Esophagus squamous epithelium (tissue), 4 donors: Measurements from ENCODE around the gene BAHCC1.

Experiments used
- POLR2A ChIP-seq, 4 donors: fragments of 450-650 bp; IDR thresholded peaks; one replicate each; pipeline ENCODE4 v1.6.1; 2017; ENCODE audit warnings: antibody characterized with exemption in 4 of 4, mild to moderate bottlenecking in 4 of 4, moderate library complexity in 3 of 4
- TF ChIP-seq, protein P1 (sequence below), 6 experiments: fragments of 450-650 bp in 4 of 6; fragments of 200-600 bp in 2 of 6; sonication (generic) in 2 of 6; IDR thresholded peaks; one replicate each; pipeline ENCODE4 v1.5.1; 2016 to 2019; ENCODE audit warnings: antibody characterized with exemption in 6 of 6, mild to moderate bottlenecking in 4 of 6, moderate library complexity in 4 of 6

DNA sequence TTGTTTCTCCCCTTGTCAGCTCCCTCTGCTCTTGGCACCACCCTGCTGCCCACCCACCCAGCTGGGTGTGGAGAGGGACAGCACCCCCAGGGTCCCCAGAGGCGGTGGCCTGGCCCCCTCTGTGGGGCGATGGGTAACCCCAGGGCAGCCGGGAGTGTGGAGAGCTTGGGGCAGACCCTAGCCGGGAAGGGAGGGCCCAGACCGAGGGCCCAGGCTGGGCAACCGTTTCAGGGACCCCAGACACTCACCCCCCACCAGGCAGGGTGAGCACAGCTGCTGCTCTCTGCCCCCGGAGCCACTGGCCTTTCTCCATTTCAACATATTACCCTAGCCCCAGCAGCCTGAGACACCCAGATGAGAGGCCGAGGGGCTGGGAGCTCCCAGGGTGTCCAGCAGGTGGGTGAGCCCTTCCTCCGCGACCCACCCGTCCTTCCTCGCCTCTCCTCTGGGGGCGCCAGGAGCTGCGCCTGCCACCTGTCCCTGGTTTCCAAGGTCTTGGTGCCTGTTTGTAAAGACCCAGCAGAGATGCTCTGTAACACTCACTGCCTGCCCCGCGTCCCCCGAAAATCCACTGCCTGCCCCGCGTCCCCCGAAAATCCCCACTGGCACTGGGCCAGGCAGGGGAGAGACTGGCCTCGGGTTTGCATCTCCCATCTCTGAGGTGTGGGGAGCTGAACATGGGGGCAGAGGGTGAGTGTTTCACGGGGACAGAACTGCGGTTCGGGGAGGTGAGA lies 45.4 kb downstream of the BAHCC1 start:
- TF ChIP-seq, protein P1, sequence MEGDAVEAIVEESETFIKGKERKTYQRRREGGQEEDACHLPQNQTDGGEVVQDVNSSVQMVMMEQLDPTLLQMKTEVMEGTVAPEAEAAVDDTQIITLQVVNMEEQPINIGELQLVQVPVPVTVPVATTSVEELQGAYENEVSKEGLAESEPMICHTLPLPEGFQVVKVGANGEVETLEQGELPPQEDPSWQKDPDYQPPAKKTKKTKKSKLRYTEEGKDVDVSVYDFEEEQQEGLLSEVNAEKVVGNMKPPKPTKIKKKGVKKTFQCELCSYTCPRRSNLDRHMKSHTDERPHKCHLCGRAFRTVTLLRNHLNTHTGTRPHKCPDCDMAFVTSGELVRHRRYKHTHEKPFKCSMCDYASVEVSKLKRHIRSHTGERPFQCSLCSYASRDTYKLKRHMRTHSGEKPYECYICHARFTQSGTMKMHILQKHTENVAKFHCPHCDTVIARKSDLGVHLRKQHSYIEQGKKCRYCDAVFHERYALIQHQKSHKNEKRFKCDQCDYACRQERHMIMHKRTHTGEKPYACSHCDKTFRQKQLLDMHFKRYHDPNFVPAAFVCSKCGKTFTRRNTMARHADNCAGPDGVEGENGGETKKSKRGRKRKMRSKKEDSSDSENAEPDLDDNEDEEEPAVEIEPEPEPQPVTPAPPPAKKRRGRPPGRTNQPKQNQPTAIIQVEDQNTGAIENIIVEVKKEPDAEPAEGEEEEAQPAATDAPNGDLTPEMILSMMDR (IDR thresholded peaks at IDR 0.05): peak in 1 of 6 experiments; percentile 26
- no peak for TF ChIP-seq POLR2A (IDR thresholded peaks at IDR 0.05)
